Stimulated activated CD8-positive, alpha-beta memory T cell treated with anti-CD3 and anti-CD28 coated beads, Interleukin-7, amount 100 ng/mL, for 48 hours (primary cell): Measurements from ENCODE around the gene MEGF6.
"Not testable (repeated sequence)": the region's sequence is repeated elsewhere in the genome, so short reads cannot be mapped to it uniquely, and the experiment has no call there.

ENCODE experiments used
- DNase-seq, 2 donors: peaks; one replicate each; pipeline ENCODE4 v3.0.0-alpha.2; 2020; ENCODE audit warnings: low read depth in 1 of 2; ENCODE audit errors: extremely low read depth in 1 of 2

Gene MEGF6

GRCh38 chr1:3596663-3597598, 14.4 kb downstream of the MEGF6 start:
- no peak for DNase-seq

GRCh38 chr1:3595949-3596348, 15.4 kb downstream of the MEGF6 start:
- no peak for DNase-seq

- DNase-seq, result no peak
Observed at GRCh38 chr1:3594706-3595377, 16.5 kb downstream of the MEGF6 start.

- DNase-seq, result no peak
Observed at GRCh38 chr1:3593745-3594144, 17.6 kb downstream of the MEGF6 start.

- DNase-seq, result no peak
Observed at GRCh38 chr1:3593334-3593733, 18.0 kb downstream of the MEGF6 start.

- no peak for DNase-seq
Observed at GRCh38 chr1:3590951-3591865, 20.1 kb downstream of the MEGF6 start.

GRCh38 chr1:3590139-3590763, 21.1 kb downstream of the MEGF6 start:
- no peak for DNase-seq

- DNase-seq, result no peak
Observed at GRCh38 chr1:3588395-3588794, 22.9 kb downstream of the MEGF6 start.

- DNase-seq, result no peak
Observed at GRCh38 chr1:3586986-3587759, 24.1 kb downstream of the MEGF6 start.

GRCh38 chr1:3585940-3586568, 25.3 kb downstream of the MEGF6 start:
- no peak for DNase-seq

GRCh38 chr1:3585353-3585868, 25.9 kb downstream of the MEGF6 start:
- DNase-seq, result not testable (repeated sequence)

GRCh38 chr1:3584915-3585314, 26.4 kb downstream of the MEGF6 start:
- no peak for DNase-seq

GRCh38 chr1:3583751-3584150, 27.6 kb downstream of the MEGF6 start:
- DNase-seq, result not testable (repeated sequence)

- DNase-seq, result no peak
Observed at GRCh38 chr1:3581296-3582036, 29.8 kb downstream of the MEGF6 start.

- no peak for DNase-seq
Observed at GRCh38 chr1:3580231-3580630, 31.1 kb downstream of the MEGF6 start.

- no peak for DNase-seq
Observed at GRCh38 chr1:3579626-3580025, 31.7 kb downstream of the MEGF6 start.

- no peak for DNase-seq
Observed at GRCh38 chr1:3578906-3579305, 32.4 kb downstream of the MEGF6 start.

- no peak for DNase-seq
Observed at GRCh38 chr1:3578433-3578805, 32.9 kb downstream of the MEGF6 start.
